Bronchial epithelial cell (primary cell): ENCODE results near the gene CROCC. TPM values are rescaled to one million over a fixed set of nuclear protein-coding genes. Genes with fewer than 3 reads are reported as not detected.

Experiments
- DNase-seq: peaks from one replicate; pipeline ENCODE4 v3.0.0-alpha.2; 2010; ENCODE audit warnings: low read depth
- FAIRE-seq: peaks from 2 replicates; lab custom pipeline; 2011; peaks lifted over from hg19 to GRCh38; lab: Jason Lieb, UNC
- H3K27me3 ChIP-seq: 2 replicates; pipeline ENCODE4 v1.5.1; 2011; ENCODE audit warnings: low read length; ENCODE audit not compliant: control insufficient read depth, insufficient read depth
- H3K36me3 ChIP-seq: 2 replicates; pipeline ENCODE4 v1.5.1; 2011; ENCODE audit warnings: low read length; ENCODE audit not compliant: control insufficient read depth, insufficient read depth
- H3K4me3 ChIP-seq: 2 replicates; pipeline ENCODE4 v1.5.1; 2011; ENCODE audit warnings: mild to moderate bottlenecking, low read depth, low read length, control low read depth
- CTCF ChIP-seq: IDR thresholded peaks from 2 replicates; pipeline ENCODE4 v1.5.1; 2011; ENCODE audit warnings: mild to moderate bottlenecking, moderate library complexity, low read length, control low read depth, inconsistent platforms; ENCODE audit not compliant: insufficient read depth, severe bottlenecking
- total RNA-seq: library from RNA; depleted of rRNA; stranded (reverse); fragments of >200 nt; gene quantifications from 2 replicates; pipeline ENCODE4 v1.2.1, GENCODE V29; 2014

The CROCC gene
- total RNA-seq, 1 donor from 2014 or later: 20.3 TPM

- Histone ChIP-seq H3K4me3 (no peak overlapping the region), H3K27me3 (no peaks in the 10 kb centered on the region), H3K36me3 (no peaks in the 10 kb centered on the region)
- peak; percentile 46 for TF ChIP-seq CTCF
- DNase-seq (no peak), FAIRE-seq (no peak)
These were observed 3.3 kb downstream of the CROCC start for GRCh38 chr1:16924919-16925477.

DNA sequence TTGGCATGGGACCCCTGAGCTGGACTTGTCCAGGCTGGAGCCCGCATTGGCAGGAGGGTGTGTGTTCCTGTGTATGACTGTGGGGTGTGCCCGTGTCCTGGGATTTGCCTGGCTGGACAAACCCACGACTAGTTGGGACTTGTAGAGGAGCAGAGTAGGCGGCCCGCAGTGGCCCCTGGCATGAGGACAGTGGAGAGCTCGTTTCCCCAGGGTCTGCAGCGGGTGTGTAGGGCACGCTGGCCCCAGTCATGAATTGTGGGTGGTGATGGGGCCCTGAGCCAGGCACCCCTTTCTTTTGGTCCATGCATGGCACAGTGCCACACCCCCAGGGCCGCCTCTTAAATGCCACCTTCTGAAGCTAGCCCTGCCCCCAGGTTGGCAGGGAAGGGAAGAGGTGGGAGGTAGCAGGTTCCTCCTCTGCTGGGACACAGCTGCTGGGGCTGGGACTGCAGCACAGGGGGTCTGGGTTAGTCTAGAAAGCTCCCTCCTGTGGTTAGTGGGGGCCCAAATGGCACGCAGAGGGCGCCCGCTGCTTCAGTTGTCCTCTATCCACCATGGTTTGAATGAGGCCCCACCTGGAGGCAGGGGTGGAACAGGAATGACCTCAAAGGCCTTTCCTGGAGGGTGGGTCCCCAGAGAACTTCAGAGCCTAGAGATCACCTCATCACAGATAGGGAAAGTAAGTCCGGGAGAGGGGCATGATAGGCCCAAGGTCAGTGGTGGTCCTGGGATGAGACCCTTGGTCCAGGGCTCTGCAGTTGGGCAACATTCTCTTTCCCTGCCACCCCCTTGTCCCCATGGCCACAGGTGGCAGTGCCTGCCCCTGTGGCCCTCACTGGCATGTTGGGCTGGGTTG lies 4.1 kb downstream of the CROCC start:
- no peaks in the 10 kb centered on the region for H3K36me3 ChIP-seq
- TF ChIP-seq CTCF: peak; percentile 43
- no peaks in the 10 kb centered on the region for H3K27me3 ChIP-seq
- peak; percentile 90 for DNase-seq
- FAIRE-seq: no peak
- H3K4me3 ChIP-seq: no peak overlapping the region

DNA sequence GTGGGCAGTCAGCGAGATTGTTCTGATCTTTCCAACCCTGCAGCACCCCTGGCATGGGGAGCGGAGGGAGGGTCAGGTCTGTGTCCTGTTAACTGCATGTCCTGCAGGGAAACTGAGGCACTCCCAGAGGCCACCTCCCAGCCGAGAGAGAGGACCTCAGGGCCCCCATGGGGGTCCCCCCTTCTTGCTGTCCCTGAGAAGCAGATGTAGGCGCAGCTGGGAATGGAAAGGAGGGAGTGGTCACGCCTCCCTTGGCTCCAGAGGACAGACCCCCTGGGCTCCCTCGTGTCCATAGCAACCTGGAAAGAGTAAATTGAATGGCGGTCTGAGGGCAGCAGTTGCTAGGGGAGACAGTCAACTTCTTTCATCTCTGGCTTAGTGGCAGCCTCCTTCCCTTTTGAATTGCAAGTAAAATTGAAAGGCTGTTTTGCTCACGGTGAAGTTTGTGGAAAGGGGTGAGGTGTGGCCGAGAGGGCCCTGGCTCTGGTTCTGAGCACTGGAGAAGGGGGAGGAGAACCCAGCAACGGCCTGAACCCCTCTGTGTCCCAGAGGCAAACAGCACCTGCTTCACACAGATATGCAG lies 4.9 kb downstream of the CROCC start:
- Histone ChIP-seq H3K36me3 (no peaks in the 10 kb centered on the region), H3K27me3 (no peaks in the 10 kb centered on the region), H3K4me3 (no peak overlapping the region)
- DNase-seq (no peak), FAIRE-seq (no peak)
- TF ChIP-seq CTCF: no peak

GRCh38 chr1:16927256-16927655 lies 5.5 kb downstream of the CROCC start:
- no peak for TF ChIP-seq CTCF
- Histone ChIP-seq H3K4me3 (no peak overlapping the region), H3K27me3 (no peaks in the 10 kb centered on the region), H3K36me3 (no peaks in the 10 kb centered on the region)
- FAIRE-seq (no peak), DNase-seq (no peak)

DNA sequence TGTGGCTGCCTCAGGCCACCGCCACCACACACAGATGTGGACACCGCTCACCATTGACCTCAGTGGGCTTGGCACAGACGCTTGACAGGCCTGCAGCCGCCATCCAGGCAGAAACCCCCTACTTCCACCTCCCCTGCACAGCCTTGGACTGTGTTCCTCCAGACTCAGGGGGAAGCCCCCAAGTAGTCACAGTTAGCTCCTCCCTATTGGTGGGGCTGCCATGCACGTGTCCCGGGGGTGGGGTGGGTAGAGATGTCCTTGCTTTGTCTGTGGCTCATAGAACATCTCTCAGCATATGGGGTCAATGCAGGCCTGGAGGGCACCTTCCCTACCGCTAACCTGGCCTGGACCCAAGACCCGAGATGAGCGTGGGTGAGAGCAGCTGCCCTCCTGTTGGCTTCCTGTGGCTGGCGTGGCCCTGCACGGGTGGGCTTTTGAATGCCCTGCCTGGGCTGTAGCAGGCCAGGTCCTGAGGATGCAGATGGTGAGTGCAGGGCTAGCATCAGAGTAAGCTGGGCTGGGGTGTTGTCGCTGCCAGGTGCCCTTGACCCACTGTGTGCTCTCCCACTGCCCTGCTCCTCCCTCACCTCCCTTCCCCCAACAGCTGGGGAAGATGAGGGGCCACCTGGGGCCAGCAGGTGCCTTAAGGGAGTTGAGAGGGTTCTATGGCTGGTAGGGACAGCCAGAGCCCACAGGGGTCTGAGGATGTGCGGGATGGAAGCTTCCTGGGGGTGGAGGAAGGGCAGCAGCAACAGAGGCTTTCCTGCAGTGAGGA lies 6.2 kb downstream of the CROCC start:
- FAIRE-seq: no peak
- TF ChIP-seq CTCF: no peak

More for the DNA sequence above, 6.2 kb downstream of the CROCC start:
- Histone ChIP-seq H3K27me3 (no peaks in the 10 kb centered on the region), H3K4me3 (no peak overlapping the region), H3K36me3 (peaks cover 3% of the 10 kb centered on the region)
- DNase-seq: no peak
